ENCODE data around the gene NYAP1.

GRCh38 chr7:100464210-100464660 lies 19.5 kb upstream of the NYAP1 start, which contains the start of gene SPACDR:
- TF ChIP-seq, protein P1, sequence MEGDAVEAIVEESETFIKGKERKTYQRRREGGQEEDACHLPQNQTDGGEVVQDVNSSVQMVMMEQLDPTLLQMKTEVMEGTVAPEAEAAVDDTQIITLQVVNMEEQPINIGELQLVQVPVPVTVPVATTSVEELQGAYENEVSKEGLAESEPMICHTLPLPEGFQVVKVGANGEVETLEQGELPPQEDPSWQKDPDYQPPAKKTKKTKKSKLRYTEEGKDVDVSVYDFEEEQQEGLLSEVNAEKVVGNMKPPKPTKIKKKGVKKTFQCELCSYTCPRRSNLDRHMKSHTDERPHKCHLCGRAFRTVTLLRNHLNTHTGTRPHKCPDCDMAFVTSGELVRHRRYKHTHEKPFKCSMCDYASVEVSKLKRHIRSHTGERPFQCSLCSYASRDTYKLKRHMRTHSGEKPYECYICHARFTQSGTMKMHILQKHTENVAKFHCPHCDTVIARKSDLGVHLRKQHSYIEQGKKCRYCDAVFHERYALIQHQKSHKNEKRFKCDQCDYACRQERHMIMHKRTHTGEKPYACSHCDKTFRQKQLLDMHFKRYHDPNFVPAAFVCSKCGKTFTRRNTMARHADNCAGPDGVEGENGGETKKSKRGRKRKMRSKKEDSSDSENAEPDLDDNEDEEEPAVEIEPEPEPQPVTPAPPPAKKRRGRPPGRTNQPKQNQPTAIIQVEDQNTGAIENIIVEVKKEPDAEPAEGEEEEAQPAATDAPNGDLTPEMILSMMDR (IDR thresholded peaks at IDR 0.05), result no peak
- TF ChIP-seq ZFX (IDR thresholded peaks at IDR 0.05; ENCODE audit: borderline replicate concordance), result no peak

Data from 22Rv1 (cell line).